Hepatocyte (in vitro differentiated cells): ENCODE measurements around the gene ANKFN1.

Experiments
- CTCF ChIP-seq: fragments of 200-600 bp; sonication (generic); IDR thresholded peaks from 2 replicates; pipeline ENCODE4 v1.5.1; 2016; ENCODE audit warnings: antibody characterized with exemption, mild to moderate bottlenecking; ENCODE audit not compliant: poor library complexity
- EZH2 ChIP-seq: fragments of 200-600 bp; sonication (generic); IDR thresholded peaks from 2 replicates; pipeline ENCODE4 v1.6.1; 2016; ENCODE audit warnings: antibody characterized with exemption, mild to moderate bottlenecking, borderline replicate concordance
- EZH2phosphoT487 ChIP-seq: fragments of 200-600 bp; sonication (generic); IDR thresholded peaks from one replicate; pipeline ENCODE4 v1.6.1; 2018; ENCODE audit warnings: antibody characterized with exemption, mild to moderate bottlenecking, low read depth, moderate library complexity; ENCODE audit not compliant: unreplicated experiment, severe bottlenecking

- TF ChIP-seq EZH2phosphoT487 (no peak), EZH2 (no peak), CTCF (no peak)
Measured at GRCh38 chr17:56486732-56487131, 333.5 kb downstream of the ANKFN1 start.
